Type B pancreatic cell (in vitro differentiated cells): ENCODE data around the gene DPH6. TPM values are rescaled to one million over a fixed set of nuclear protein-coding genes. Genes with fewer than 3 reads are reported as not detected.

Source experiments
- DNase-seq: peaks from one replicate; pipeline ENCODE4 v3.0.0; 2021; ENCODE audit warnings: mixed read lengths; ENCODE audit not compliant: unreplicated experiment; ENCODE audit errors: extremely low spot score
- H3K27ac Mint-ChIP-seq: 2 replicates; pipeline ENCODE4 v1.8.0; 2021; ENCODE audit warnings: mild to moderate bottlenecking, mixed read lengths
- H3K27me3 Mint-ChIP-seq: 2 replicates; pipeline ENCODE4 v1.8.0; 2021; ENCODE audit warnings: mixed read lengths
- H3K36me3 Mint-ChIP-seq: 2 replicates; pipeline ENCODE4 v1.8.0; 2021; ENCODE audit warnings: mixed read lengths
- H3K4me1 Mint-ChIP-seq: one replicate; pipeline ENCODE4 v1.8.0; 2021; ENCODE audit warnings: mixed read lengths; ENCODE audit not compliant: unreplicated experiment
- H3K4me3 Mint-ChIP-seq: 2 replicates; pipeline ENCODE4 v1.8.0; 2021; ENCODE audit warnings: mild to moderate bottlenecking, mixed read lengths
- H3K9me3 Mint-ChIP-seq: 2 replicates; pipeline ENCODE4 v1.8.0; 2021; ENCODE audit warnings: mixed read lengths
- CTCF ChIP-seq: fragments of 200-600 bp; sonication (generic); conservative IDR thresholded peaks from 2 replicates; pipeline ENCODE4 v1.5.0; 2021; ENCODE audit warnings: antibody characterized with exemption, mild to moderate bottlenecking
- total RNA-seq: library from RNA; stranded (reverse); gene quantifications from 2 replicates; pipeline ENCODE4 v1.2.1, GENCODE V29; 2021; ENCODE audit warnings: low replicate concordance

The DPH6 gene
- total RNA-seq, 1 donor from 2014 or later, result 13.5 TPM

DNA sequence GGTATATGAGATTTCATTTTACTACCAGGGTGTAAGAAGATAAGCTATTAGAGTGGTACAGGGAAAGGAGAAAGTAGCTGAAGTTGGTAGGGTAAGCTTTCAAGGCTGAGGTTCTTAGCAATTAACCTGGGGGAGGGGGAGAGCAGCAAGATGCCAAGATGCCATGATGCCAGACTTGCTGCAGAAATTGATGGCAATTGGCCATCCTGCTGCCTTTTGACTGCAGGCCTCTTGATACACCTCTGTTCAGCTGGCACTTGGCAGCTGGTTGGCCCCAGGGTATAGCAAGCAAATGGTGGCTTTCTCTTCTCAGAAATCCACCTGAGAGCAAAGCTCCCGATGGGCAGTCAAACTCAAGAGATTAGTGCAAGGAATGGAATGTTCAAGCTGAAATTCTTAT is 21.4 kb upstream of the DPH6 start:
- no peak for DNase-seq
- Mint-ChIP-seq H3K36me3 (no peaks in the 10 kb centered on the region), H3K27ac (no peak overlapping the region), H3K4me1 (no peaks in the 10 kb centered on the region), H3K4me3 (no peak overlapping the region), H3K9me3 (peaks cover 16% of the 10 kb centered on the region), H3K27me3 (no peaks in the 10 kb centered on the region)
- TF ChIP-seq CTCF, result no peak

DNA sequence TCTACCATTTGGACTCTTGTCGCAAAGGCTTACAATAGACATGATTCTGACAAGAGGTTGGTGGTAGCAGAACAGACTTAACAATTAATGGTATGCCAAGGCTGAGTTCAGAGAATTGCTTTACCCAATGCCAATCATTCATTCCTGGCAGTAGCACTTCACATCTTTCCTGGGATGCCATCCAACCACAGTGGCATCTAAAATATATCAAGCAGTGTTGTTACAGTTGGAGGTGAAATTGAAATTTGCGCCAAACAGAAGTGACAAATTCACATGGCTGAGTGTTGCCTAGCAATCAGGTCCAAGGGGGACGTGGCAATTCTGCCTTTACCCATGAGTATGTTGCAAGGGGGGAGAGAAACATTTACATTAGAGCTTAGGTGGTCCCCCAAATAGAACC is 21.0 kb upstream of the DPH6 start:
- DNase-seq, result no peak
- no peak for TF ChIP-seq CTCF
- Mint-ChIP-seq H3K4me1 (no peaks in the 10 kb centered on the region), H3K36me3 (no peaks in the 10 kb centered on the region), H3K27ac (no peak overlapping the region), H3K27me3 (no peaks in the 10 kb centered on the region), H3K9me3 (peaks cover 16% of the 10 kb centered on the region), H3K4me3 (no peak overlapping the region)

DNA sequence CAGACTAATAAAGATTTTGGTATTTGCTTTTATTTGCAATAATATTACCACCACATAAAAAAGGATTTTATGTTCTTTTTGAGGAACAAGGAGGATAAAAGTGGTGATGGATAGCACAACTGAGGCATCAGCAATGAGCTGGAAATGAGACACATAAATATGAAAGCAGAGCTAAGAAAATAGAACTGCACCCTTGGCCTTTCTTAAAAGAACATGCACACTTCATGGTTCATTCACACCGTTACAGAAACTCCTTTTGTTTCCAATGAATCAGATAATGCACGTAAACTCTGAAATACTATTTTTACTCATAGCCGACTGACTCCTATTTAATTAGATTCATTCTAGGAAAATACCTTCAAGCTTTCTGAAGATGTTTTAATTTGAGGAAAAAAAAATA is 19.9 kb upstream of the DPH6 start:
- Mint-ChIP-seq H3K36me3 (no peaks in the 10 kb centered on the region), H3K9me3 (peaks cover 17% of the 10 kb centered on the region), H3K27ac (no peak overlapping the region), H3K27me3 (no peaks in the 10 kb centered on the region), H3K4me3 (no peak overlapping the region), H3K4me1 (peaks cover under 1% of the 10 kb centered on the region)
- TF ChIP-seq CTCF, result no peak
- no peak for DNase-seq

DNA sequence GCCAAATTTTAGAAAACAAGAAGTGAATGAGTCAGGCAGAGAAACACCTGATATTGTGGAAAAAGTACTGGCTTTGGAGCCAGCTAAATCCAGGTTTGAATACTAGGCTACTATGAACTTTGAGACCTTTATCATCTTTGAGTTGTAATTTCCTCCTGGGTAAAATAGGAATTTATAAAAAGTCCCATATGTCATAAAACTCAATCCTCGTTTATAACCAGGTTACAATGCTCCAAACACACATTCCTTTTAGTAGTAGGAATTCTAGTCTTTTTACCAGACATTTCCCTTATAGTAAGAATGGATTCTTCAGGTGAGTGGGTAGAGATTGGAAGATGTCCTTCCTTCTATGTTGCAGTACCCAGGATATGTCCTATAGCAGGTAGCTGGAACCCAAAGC is 16.7 kb upstream of the DPH6 start:
- Mint-ChIP-seq H3K4me3 (no peak overlapping the region), H3K36me3 (no peaks in the 10 kb centered on the region), H3K9me3 (peaks cover 4% of the 10 kb centered on the region), H3K4me1 (peaks cover 4% of the 10 kb centered on the region), H3K27ac (no peak overlapping the region), H3K27me3 (no peaks in the 10 kb centered on the region)
- no peak for DNase-seq
- TF ChIP-seq CTCF, result no peak

DNA sequence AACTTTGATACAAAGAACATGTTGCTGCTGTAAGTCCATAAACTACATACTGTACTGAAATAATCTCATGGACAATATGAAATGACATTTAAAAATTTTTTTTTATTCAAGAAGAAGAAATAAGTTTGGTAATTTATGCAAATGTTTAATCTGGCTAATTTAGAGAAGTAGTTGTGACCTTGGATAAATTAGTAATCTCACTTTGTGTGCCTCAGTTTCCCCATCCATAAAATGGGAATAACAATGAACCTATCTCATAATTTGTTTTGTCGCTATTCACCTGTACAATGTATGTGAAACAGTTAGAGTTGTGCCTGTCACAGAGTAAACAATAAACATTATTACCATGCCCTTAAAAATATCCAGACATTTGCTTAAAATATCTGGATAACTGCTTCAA is 15.3 kb upstream of the DPH6 start:
- no peak overlapping the region for H3K27ac Mint-ChIP-seq
- peaks cover 4% of the 10 kb centered on the region for H3K9me3 Mint-ChIP-seq
- H3K4me1 Mint-ChIP-seq, result peaks cover 4% of the 10 kb centered on the region
- no peaks in the 10 kb centered on the region for H3K36me3 Mint-ChIP-seq
- no peaks in the 10 kb centered on the region for H3K27me3 Mint-ChIP-seq
- no peak for TF ChIP-seq CTCF
- no peak overlapping the region for H3K4me3 Mint-ChIP-seq
- no peak for DNase-seq

DNA sequence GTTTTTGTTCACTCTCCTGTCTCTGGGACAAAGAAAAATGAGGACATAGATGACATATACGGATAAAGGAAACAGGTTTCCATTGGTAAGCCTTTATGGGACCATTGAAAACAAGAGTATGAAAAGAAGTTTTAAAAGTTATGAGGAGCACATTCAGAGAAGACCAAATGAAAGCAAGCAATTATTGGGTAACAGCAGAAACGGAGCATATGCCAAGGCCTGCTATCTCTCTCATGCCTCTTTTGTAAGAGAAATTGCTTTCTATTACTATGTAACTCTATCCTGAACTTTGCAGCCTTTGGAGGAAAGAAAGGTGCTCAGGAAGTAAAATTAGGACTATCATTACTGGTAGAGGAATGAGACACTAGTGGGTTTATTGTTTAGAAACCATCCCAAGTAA is 14.9 kb upstream of the DPH6 start:
- Mint-ChIP-seq H3K4me3 (no peak overlapping the region), H3K36me3 (no peaks in the 10 kb centered on the region), H3K27me3 (no peaks in the 10 kb centered on the region), H3K9me3 (peaks cover 4% of the 10 kb centered on the region), H3K4me1 (peaks cover 4% of the 10 kb centered on the region), H3K27ac (no peak overlapping the region)
- no peak for TF ChIP-seq CTCF
- no peak for DNase-seq
